ENCODE results near the gene TRAPPC2L. TPM values are rescaled to one million over a fixed set of nuclear protein-coding genes. Genes with fewer than 3 reads are reported as not detected.

The TRAPPC2L gene
- total RNA-seq, 1 donor from 2014 or later = 22.5 TPM

DNA sequence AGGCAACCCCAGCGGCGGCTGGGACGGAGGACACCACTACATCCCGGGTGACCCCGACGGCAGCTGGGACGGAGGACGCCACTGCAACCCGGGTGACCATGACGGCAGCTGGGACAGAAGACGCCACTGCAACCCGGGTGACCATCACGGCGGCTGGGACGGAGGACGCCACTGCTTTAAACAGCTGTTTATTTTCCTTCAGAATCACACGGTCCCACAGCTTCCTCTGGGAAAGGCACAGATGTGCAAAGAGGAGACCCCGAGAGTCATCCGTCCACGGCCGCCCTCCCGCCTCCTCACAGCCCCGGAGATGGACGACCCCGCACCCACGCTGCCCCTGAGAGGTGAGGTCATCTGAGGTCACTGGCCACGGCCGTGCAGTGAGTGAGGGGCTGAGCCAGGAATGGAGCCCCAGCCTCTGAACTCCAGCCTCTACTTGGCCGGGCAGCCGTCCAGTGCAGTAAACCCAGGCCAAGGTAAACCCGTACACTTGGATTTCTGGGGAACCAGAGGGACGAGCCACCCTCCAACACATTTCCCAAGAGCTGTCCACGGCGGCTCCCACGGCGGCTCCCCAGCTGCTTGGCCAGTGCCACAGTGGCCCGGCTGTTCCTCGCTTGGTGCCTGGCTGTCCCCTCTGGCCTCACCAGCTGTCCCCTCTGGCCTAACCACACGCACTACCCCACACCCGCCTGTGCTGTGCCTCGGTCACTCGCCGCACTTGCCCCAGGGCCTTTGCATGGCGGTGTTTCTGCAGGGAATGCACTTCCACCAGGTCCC lies 52.7 kb downstream of the TRAPPC2L start:
- no peak for DNase-seq (ENCODE audit: low read depth)

DNA sequence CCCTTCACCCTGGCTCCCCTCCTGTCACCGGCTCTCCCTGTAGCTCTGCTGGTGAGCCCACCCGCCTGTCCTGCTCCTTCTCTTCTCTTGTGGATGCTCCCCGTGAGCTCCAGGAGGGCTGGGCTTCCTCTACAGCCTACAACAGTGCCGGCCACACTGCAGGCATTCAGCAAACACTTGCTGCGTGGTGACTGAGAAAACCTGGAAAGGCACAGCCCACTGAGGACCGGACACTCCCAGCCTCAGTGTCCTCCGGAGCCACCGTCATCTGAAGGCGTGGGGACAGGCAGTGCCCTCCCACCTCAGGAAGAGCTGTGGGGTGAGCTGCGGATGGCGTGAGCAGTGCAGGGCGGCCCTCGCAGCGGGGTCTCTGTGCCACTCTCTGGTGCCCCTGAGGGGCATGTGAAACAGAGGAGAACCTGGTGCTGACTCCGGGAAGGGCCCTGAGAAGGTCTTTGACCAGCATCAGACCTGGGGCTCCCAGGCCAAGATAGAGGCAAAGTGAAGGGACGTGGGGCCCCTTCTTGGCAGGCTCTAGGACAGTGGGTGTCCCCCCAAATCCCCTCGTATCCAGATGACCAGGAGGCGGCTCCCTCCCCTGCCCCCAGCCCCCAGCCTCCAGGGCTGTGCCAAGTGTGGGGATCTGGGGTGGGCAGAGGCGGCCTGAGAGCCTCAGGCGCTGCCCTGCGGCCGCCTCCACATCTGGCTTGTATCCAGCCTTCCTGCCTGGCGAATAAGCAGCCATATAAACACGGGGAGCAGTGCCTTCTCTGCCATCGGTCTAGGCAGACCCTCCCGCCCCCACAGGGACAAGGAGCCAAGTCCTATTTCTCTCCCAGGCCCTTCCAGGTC lies 53.6 kb downstream of the TRAPPC2L start:
- no peak for DNase-seq (ENCODE audit: low read depth)

DNA sequence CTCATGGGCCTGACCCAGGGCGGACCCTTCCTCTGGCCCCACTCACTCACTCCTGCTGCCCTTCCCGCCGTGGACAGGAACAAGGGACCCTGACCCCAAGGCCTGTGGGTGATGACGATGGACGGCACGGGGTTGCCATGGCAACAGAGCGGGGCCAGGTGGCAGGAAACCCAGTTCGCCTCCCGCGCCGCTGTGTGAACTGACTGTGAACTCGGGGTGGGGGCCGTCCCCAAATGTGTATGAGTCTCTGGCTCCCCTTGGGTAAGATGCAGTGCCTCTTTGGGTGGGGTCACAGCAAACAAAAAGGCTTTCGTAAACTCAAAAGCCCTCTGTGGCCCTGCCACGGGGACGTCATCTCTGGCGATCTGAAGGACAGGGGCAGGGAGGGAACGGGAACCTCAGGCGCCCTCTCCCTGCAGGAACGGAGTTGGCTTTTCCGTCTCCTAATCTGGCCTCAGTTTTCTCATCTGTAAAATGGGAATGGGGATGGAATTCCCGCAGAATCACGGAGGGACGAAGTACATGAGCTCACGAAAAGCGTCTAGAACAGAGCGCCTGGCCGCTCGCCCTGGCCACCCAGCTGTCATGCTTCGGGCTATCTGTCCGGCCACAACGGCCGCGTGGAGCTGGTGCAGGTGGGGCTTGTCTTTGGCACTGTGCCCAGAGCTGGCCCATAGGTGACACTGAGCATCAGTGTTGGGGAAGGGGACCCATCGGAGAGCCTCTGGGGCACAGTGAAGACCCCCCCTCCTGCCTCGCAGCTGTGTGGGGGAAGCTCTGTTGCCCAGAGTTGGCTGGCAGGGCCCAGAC lies 54.4 kb downstream of the TRAPPC2L start:
- DNase-seq (ENCODE audit: low read depth) = no peak

DNA sequence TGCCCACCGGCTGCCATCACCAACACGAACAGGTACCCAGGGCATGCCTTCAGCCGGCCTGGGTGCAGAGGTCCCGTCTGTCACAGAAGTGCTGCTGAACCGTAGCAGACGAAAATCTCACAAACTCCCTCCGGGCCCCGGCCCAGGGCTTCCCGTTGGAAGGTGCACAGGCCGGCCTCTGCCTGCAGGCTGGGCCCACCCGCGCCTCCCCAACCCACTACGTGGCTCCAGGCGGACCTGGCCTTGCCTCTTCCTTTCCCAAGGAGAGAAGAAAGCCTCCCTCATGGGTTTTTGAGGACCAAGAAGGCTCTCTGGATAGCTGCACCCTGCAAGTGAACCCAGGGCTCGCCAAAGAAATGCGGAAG lies 55.0 kb downstream of the TRAPPC2L start:
- DNase-seq (ENCODE audit: low read depth) = no peak

Other genes starting within 250 kb of the TRAPPC2L start
- gene IL17C, start 218.6 kb upstream of the TRAPPC2L start, total RNA-seq = not detected in 2 replicates
- 594 and 1,266 TPM in 2 replicates for gene CYBA, start 206.1 kb upstream of the TRAPPC2L start, total RNA-seq
- 29.6 and 87.2 TPM in 2 replicates for gene MVD, start 194.0 kb upstream of the TRAPPC2L start, total RNA-seq
- gene SNAI3, start 170.6 kb upstream of the TRAPPC2L start, total RNA-seq = 0.05 and 0.35 TPM in 2 replicates
- gene RNF166, start 150.7 kb upstream of the TRAPPC2L start, total RNA-seq = 8.4 and 9.7 TPM in 2 replicates
- gene CTU2, start 150.6 kb upstream of the TRAPPC2L start, total RNA-seq = 5.6 and 11.1 TPM in 2 replicates
- gene PIEZO1, start 71.9 kb upstream of the TRAPPC2L start, total RNA-seq = 147 and 282 TPM in 2 replicates
- 1.1 and 7.6 TPM in 2 replicates for gene CDT1, start 53.3 kb upstream of the TRAPPC2L start, total RNA-seq
- 55.4 and 98.3 TPM in 2 replicates for gene APRT, start 45.2 kb upstream of the TRAPPC2L start, total RNA-seq
- 14.4 and 41.0 TPM in 2 replicates for gene GALNS, start 180 bp upstream of the TRAPPC2L start, total RNA-seq
- not detected in 2 replicates for gene PABPN1L, start 9.5 kb downstream of the TRAPPC2L start, total RNA-seq
- gene CBFA2T3, start 120.1 kb downstream of the TRAPPC2L start, total RNA-seq = not detected in 2 replicates
- 29.2 and 29.8 TPM in 2 replicates for gene ACSF3, start 236.7 kb downstream of the TRAPPC2L start, total RNA-seq